Measurements from ENCODE around the gene BUD23. TPM values are rescaled to one million over a fixed set of nuclear protein-coding genes. Genes with fewer than 3 reads are reported as not detected.
A peak's percentile ranks its signal among the peaks of the same experiment; 100 is the strongest.

BUD23 gene
- total and polyA plus RNA-seq, 2 donors (not counting 3 experiments of a cell fraction or from before 2014, with no cell fraction given): 62.1 to 64.6 TPM

DNA sequence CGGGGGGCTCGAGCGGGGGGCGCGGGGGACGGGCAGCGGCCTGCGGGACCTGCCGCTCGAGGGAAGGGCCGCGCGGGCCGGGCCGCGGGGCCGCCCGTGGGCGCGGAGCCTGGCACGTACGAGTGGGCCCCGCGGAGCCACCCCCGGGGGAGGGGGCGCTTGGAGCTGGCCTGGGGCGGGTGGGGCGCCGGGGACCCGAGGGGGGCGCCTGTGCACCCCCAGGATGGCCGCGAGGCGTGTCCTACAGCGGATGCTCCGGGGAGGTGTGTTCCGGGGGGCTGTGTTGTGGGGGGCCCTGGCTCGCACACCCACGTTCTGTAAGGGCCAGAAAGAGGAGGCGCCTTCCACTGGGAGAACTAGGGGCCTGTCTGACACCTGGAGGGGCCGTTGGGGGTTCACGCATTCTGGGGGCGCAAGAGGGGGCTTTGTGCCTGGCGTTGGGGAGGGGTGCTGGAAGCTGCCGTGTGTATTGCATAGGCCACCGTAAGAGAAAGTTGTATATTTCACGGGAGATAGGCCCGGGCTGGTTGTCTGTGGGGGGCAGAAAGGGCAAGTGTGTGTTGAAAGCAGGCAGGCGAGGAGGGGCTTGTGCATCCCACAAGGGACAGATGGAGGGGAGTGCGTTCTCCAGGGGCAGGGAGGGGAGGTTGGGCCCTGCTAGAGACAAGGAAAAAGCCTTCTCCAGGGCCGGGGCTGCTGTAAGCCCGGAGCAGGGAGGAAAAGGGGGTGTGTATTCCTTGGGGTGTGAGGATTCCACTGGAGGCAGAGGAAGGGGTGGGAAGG, 15.1 kb upstream of the BUD23 start:
- Histone ChIP-seq H3K4me2 (ENCODE audit: insufficient read depth, low read length) (peak overlapping the region; percentile 49), H4K20me1 (replicated peaks; ENCODE audit: control insufficient read depth, extremely low read depth, insufficient read depth, low read length) (no peaks in the 10 kb centered on the region), H3K4me1 (ENCODE audit: control insufficient read depth, extremely low read depth, insufficient read depth, low read length) (peaks cover 3% of the 10 kb centered on the region), H3K4me3 (replicated peaks in 1 of 3; ENCODE audit: insufficient read depth in 1 of 3, low read depth in 1 of 3, low read length in 3 of 3) (peak overlapping the region; percentile 35 to 67 (median 56)), H3K79me2 (ENCODE audit: control insufficient read depth, insufficient read depth, low read length) (no peaks in the 10 kb centered on the region), H3K9ac (replicated peaks; ENCODE audit: extremely low read depth, insufficient read depth, low read length) (peak overlapping the region; percentile 55), H3K27ac (ENCODE audit: insufficient read depth, low read depth, low read length) (no peak overlapping the region), H2AFZ (ENCODE audit: low read depth, low read length) (peak overlapping the region; percentile 84), H3K9me3 (replicated peaks; ENCODE audit: control insufficient read depth, insufficient read depth, low read length) (no peaks in the 10 kb centered on the region), H3K27me3 (ENCODE audit: control insufficient read depth in 2 of 2, insufficient read depth in 2 of 2, low read length in 2 of 2) (peaks cover 0 to 3% of the 10 kb centered on the region in 2 experiments), H3K36me3 (ENCODE audit: control insufficient read depth in 2 of 2, extremely low read depth in 1 of 2, insufficient read depth in 2 of 2, low read length in 2 of 2) (no peaks in the 10 kb centered on the region), H3K9me1 (replicated peaks; ENCODE audit: control insufficient read depth, extremely low read depth, insufficient read depth, low read length) (no peaks in the 10 kb centered on the region)
- FAIRE-seq: no peak
- dilution Hi-C loops (cut with MboI; ENCODE audit: extremely low pct_ligation_motif_present, low sequenced_read_pairs): no loop called here
- DNase-seq (ENCODE audit: low read depth, low spot score): peak; percentile 16
- TF ChIP-seq POLR2A (IDR thresholded peaks at IDR 0.05; ENCODE audit: low read depth, low read length): no peak
- TF ChIP-seq GATA2 (IDR thresholded peaks at IDR 0.05; ENCODE audit: insufficient read depth, insufficient read length, low read depth, low read length): no peak
- TF ChIP-seq, protein P1, sequence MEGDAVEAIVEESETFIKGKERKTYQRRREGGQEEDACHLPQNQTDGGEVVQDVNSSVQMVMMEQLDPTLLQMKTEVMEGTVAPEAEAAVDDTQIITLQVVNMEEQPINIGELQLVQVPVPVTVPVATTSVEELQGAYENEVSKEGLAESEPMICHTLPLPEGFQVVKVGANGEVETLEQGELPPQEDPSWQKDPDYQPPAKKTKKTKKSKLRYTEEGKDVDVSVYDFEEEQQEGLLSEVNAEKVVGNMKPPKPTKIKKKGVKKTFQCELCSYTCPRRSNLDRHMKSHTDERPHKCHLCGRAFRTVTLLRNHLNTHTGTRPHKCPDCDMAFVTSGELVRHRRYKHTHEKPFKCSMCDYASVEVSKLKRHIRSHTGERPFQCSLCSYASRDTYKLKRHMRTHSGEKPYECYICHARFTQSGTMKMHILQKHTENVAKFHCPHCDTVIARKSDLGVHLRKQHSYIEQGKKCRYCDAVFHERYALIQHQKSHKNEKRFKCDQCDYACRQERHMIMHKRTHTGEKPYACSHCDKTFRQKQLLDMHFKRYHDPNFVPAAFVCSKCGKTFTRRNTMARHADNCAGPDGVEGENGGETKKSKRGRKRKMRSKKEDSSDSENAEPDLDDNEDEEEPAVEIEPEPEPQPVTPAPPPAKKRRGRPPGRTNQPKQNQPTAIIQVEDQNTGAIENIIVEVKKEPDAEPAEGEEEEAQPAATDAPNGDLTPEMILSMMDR (IDR thresholded peaks at IDR 0.05; ENCODE audit: extremely low read depth in 1 of 2, insufficient read depth in 1 of 2, low read depth in 1 of 2, low read length in 2 of 2): no peak
- no peak for TF ChIP-seq JUN (IDR thresholded peaks at IDR 0.05; ENCODE audit: borderline replicate concordance, insufficient read depth, insufficient read length, low read depth)
- TF ChIP-seq, protein P2, sequence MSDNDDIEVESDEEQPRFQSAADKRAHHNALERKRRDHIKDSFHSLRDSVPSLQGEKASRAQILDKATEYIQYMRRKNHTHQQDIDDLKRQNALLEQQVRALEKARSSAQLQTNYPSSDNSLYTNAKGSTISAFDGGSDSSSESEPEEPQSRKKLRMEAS (IDR thresholded peaks at IDR 0.05; ENCODE audit: insufficient read depth, insufficient read length): no peak
- TF ChIP-seq POLR2AphosphoS5 (IDR thresholded peaks at IDR 0.05; ENCODE audit: insufficient read depth, low read depth, low read length): no peak
- TF ChIP-seq FOS (IDR thresholded peaks at IDR 0.05; ENCODE audit: borderline replicate concordance, insufficient read depth, low read length): no peak
- TF ChIP-seq EZH2 (IDR thresholded peaks at IDR 0.05; ENCODE audit: borderline replicate concordance, low read depth, low read length, severe bottlenecking): no peak
- TF ChIP-seq MYC (IDR thresholded peaks at IDR 0.05; ENCODE audit: low read depth, low read length): no peak
- intact Hi-C loops (cut with micrococcal nuclease): loop anchor here (5.0 kb wide), 1 partner anchor 41 kb away; no protein-coding TSS in a partner anchor
- no TSS peak for BruUV-seq (replicated peaks)
- ChIA-PET CTCF (interaction anchor here (0.7 to 4.8 kb wide), 18 partner anchors 8 to 182 kb away, joined by 3 to 57 read pairs (median 4); no protein-coding TSS in a partner anchor), POLR2A (no interaction called here)

Measured in endothelial cell of umbilical vein (primary cell).